Measurements from ENCODE around the gene HERC2. TPM values are rescaled to one million over a fixed set of nuclear protein-coding genes. Genes with fewer than 3 reads are reported as not detected.

The HERC2 gene
- polyA plus RNA-seq, 1 of the 3 experiments (the other 2 are of a cell fraction) = 22.3 TPM

DNA sequence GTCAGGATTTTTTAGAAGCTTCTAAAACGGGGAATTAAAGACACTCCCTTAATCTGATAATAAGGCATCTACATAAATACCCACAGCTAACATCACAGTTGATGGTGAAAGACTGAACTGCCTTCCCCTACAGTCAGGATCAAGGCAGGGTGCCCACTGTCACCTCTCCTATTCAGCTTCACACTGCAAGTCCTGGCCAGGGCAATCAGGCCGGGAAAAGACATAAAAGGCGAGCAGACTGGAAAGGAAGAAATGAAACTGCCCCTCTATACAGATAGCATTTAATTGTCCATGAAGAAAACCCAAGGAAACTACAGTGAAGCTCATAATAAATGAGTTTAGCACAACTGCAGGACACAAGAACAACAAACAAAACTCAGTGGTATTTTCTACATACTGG is 61.7 kb downstream of the HERC2 start:
- Histone ChIP-seq H3K4me2 (no peak overlapping the region), H3K4me3 (ENCODE audit: low read depth in 2 of 2, low read length in 1 of 2) (no peak overlapping the region), H3K9ac (no peak overlapping the region), H3K4me1 (ENCODE audit: control insufficient read depth in 1 of 2, insufficient read depth in 2 of 2, low read depth in 1 of 2, low read length in 1 of 2) (no peaks in the 10 kb centered on the region; a peak in 1 of 4 replicates), H3K9me3 (no peaks in the 10 kb centered on the region), H3K27ac (ENCODE audit: low read depth in 2 of 2, low read length in 1 of 2) (no peak overlapping the region), H4K20me1 (ENCODE audit: insufficient read depth) (no peaks in the 10 kb centered on the region), H3K9me2 (no peaks in the 10 kb centered on the region), H3F3A (replicated peaks; ENCODE audit: insufficient read depth) (no peaks in the 10 kb centered on the region), H3K27me3 (ENCODE audit: insufficient read depth) (no peaks in the 10 kb centered on the region), H3K79me2 (ENCODE audit: insufficient read depth) (peaks cover 25% of the 10 kb centered on the region), H3K36me3 (replicated peaks in 1 of 2; ENCODE audit: control insufficient read depth in 1 of 2, insufficient read depth in 2 of 2, low read length in 1 of 2) (peaks cover 13 to 24% of the 10 kb centered on the region in 2 experiments), H2AFZ (ENCODE audit: low read depth) (no peak overlapping the region)
- DNase-seq = no peak
- WGBS (ENCODE audit: low lambda C conversion rate) = 98% methylated on average over 3 of the region's 3 CpGs
- TF ChIP-seq FOXM1 (IDR thresholded peaks at IDR 0.05; ENCODE audit: low read depth) (no peak), ELF1 (IDR thresholded peaks at IDR 0.05) (no peak), CHD2 (IDR thresholded peaks at IDR 0.05; ENCODE audit: low read length, partially characterized antibody) (no peak), RXRA (IDR thresholded peaks at IDR 0.05; ENCODE audit: borderline replicate concordance, low read depth) (no peak), RAD21 (IDR thresholded peaks at IDR 0.05; ENCODE audit: low read length) (no peak), EZH2phosphoT487 (IDR thresholded peaks at IDR 0.05; ENCODE audit: borderline replicate concordance, low read depth) (no peak)
- ChIA-PET POLR2A (no interaction called here), CTCF (interaction anchor here (1.1 kb wide), 1 partner anchor 134 kb away, joined by 3 read pairs; no protein-coding TSS in a partner anchor)

DNA sequence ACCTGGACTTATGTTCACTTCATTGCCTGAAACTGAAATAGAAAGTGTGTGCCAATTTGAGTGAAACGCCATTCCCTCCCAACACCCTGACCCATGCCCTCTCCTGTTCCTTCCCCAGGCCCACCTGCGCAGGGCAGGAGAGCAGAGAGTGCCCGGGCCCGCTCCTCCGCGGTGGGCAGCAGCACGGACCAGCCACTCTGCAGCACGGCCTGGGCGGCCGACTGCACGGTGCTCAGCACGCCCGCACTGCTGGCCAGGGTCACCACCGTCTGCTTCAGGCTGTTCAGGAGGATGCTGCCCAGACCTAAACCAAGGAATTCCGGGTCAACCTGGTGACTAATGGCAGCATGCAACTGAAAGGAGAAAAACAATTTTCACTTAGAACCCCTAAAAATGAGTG is 66.0 kb downstream of the HERC2 start:
- Histone ChIP-seq H3K27ac (ENCODE audit: low read depth in 2 of 2, low read length in 1 of 2) (no peak overlapping the region), H3K4me1 (ENCODE audit: control insufficient read depth in 1 of 2, insufficient read depth in 2 of 2, low read depth in 1 of 2, low read length in 1 of 2) (no peaks in the 10 kb centered on the region; a peak in 1 of 4 replicates), H3K9me3 (no peaks in the 10 kb centered on the region), H3K36me3 (replicated peaks in 1 of 2; ENCODE audit: control insufficient read depth in 1 of 2, insufficient read depth in 2 of 2, low read length in 1 of 2) (peaks cover 20 to 38% of the 10 kb centered on the region in 2 experiments), H3K79me2 (ENCODE audit: insufficient read depth) (peaks cover 18% of the 10 kb centered on the region), H3K27me3 (ENCODE audit: insufficient read depth) (no peaks in the 10 kb centered on the region), H3K9me2 (no peaks in the 10 kb centered on the region), H2AFZ (ENCODE audit: low read depth) (no peak overlapping the region), H3F3A (replicated peaks; ENCODE audit: insufficient read depth) (no peaks in the 10 kb centered on the region), H3K4me3 (ENCODE audit: low read depth in 2 of 2, low read length in 1 of 2) (no peak overlapping the region), H4K20me1 (ENCODE audit: insufficient read depth) (no peaks in the 10 kb centered on the region), H3K9ac (no peak overlapping the region), H3K4me2 (no peak overlapping the region)
- CTCF ChIA-PET = no interaction called here
- DNase-seq = no peak
- TF ChIP-seq NRF1 (IDR thresholded peaks at IDR 0.05; ENCODE audit: low read depth, low read length) = no peak
- POLR2A ChIA-PET = no interaction called here
- WGBS (ENCODE audit: low lambda C conversion rate) = 93% methylated on average over 10 of the region's 15 CpGs

DNA sequence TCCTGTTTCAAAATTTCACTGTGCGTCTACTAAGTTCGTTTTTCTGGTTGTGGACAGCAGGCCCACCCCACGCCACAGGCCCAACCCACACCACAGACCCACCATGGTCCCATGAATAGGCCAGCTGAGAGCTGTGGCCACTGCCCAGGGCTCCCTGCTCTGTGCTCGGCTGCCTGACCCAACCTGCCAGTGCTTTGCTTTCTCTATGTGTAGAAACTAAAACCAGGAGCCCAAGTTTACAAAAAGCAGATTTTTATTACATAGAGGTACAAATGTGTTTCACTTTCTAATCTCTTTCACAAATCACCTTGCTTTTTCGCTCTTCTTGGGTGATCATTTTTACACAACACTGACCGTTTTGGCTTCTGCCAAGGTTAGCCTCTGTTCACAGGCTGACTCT is 69.1 kb downstream of the HERC2 start:
- ChIA-PET POLR2A (no interaction called here), CTCF (no interaction called here)
- H4K20me1 ChIP-seq (ENCODE audit: insufficient read depth) = no peaks in the 10 kb centered on the region
- no peaks in the 10 kb centered on the region for H3F3A ChIP-seq (replicated peaks; ENCODE audit: insufficient read depth)
- no peak overlapping the region for H3K4me2 ChIP-seq
- no peak overlapping the region for H3K9ac ChIP-seq
- no peak overlapping the region for H3K4me3 ChIP-seq (ENCODE audit: low read depth in 2 of 2, low read length in 1 of 2)
- WGBS (ENCODE audit: low lambda C conversion rate) = 91% methylated on average over 6 of the region's 6 CpGs
- H3K9me3 ChIP-seq = no peaks in the 10 kb centered on the region
- H2AFZ ChIP-seq (ENCODE audit: low read depth) = no peak overlapping the region
- H3K27ac ChIP-seq (ENCODE audit: low read depth in 2 of 2, low read length in 1 of 2) = no peak overlapping the region
- no peak for DNase-seq
- peaks cover 30 to 42% of the 10 kb centered on the region in 2 experiments for H3K36me3 ChIP-seq (replicated peaks in 1 of 2; ENCODE audit: control insufficient read depth in 1 of 2, insufficient read depth in 2 of 2, low read length in 1 of 2)
- H3K4me1 ChIP-seq (ENCODE audit: control insufficient read depth in 1 of 2, insufficient read depth in 2 of 2, low read depth in 1 of 2, low read length in 1 of 2) = no peaks in the 10 kb centered on the region
- peaks cover 6% of the 10 kb centered on the region; the same call in 1 of the 2 replicates for H3K79me2 ChIP-seq (ENCODE audit: insufficient read depth)
- no peaks in the 10 kb centered on the region for H3K27me3 ChIP-seq (ENCODE audit: insufficient read depth)
- H3K9me2 ChIP-seq = no peaks in the 10 kb centered on the region
- TF ChIP-seq EZH2phosphoT487 (IDR thresholded peaks at IDR 0.05; ENCODE audit: borderline replicate concordance, low read depth) (no peak), MXI1 (IDR thresholded peaks at IDR 0.05; ENCODE audit: low read depth, low read length) (no peak), GATA2 (CRISPR knock-in tag; IDR thresholded peaks at IDR 0.05) (no peak), ELF1 (IDR thresholded peaks at IDR 0.05) (no peak), GABPA (IDR thresholded peaks at IDR 0.05; ENCODE audit: low read depth) (no peak), MEF2A (IDR thresholded peaks at IDR 0.05; ENCODE audit: borderline replicate concordance, low read depth) (no peak), FOSL2 (IDR thresholded peaks at IDR 0.05; ENCODE audit: borderline replicate concordance, low read depth) (no peak), RXRA (IDR thresholded peaks at IDR 0.05; ENCODE audit: borderline replicate concordance, low read depth) (no peak), EP300 (IDR thresholded peaks at IDR 0.05; ENCODE audit: borderline replicate concordance in 1 of 2, low read depth in 1 of 2, low read length in 1 of 2) (no peak), TAF1 (IDR thresholded peaks at IDR 0.05; ENCODE audit: borderline replicate concordance, low read depth, low read length) (no peak), RCOR1 (IDR thresholded peaks at IDR 0.05; ENCODE audit: low read length) (no peak), SMC3 (IDR thresholded peaks at IDR 0.05; ENCODE audit: low read depth, low read length) (no peak)
- TF ChIP-seq, protein P1, sequence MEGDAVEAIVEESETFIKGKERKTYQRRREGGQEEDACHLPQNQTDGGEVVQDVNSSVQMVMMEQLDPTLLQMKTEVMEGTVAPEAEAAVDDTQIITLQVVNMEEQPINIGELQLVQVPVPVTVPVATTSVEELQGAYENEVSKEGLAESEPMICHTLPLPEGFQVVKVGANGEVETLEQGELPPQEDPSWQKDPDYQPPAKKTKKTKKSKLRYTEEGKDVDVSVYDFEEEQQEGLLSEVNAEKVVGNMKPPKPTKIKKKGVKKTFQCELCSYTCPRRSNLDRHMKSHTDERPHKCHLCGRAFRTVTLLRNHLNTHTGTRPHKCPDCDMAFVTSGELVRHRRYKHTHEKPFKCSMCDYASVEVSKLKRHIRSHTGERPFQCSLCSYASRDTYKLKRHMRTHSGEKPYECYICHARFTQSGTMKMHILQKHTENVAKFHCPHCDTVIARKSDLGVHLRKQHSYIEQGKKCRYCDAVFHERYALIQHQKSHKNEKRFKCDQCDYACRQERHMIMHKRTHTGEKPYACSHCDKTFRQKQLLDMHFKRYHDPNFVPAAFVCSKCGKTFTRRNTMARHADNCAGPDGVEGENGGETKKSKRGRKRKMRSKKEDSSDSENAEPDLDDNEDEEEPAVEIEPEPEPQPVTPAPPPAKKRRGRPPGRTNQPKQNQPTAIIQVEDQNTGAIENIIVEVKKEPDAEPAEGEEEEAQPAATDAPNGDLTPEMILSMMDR (IDR thresholded peaks at IDR 0.05) = no peak
- TF ChIP-seq, protein P2, sequence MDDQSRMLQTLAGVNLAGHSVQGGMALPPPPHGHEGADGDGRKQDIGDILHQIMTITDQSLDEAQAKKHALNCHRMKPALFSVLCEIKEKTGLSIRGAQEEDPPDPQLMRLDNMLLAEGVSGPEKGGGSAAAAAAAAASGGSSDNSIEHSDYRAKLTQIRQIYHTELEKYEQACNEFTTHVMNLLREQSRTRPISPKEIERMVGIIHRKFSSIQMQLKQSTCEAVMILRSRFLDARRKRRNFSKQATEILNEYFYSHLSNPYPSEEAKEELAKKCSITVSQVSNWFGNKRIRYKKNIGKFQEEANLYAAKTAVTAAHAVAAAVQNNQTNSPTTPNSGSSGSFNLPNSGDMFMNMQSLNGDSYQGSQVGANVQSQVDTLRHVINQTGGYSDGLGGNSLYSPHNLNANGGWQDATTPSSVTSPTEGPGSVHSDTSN (IDR thresholded peaks at IDR 0.05) = no peak

Measured in SK-N-SH (cell line).